EL (cell line): Measurements from ENCODE around the gene GGTLC1.
"Not testable (repeated sequence)": the region's sequence is repeated elsewhere in the genome, so short reads cannot be mapped to it uniquely, and the experiment has no call there.

Source experiments
- DNase-seq: peaks from one replicate; pipeline ENCODE4 v3.0.0-alpha.2; 2016

The GGTLC1 gene

DNA sequence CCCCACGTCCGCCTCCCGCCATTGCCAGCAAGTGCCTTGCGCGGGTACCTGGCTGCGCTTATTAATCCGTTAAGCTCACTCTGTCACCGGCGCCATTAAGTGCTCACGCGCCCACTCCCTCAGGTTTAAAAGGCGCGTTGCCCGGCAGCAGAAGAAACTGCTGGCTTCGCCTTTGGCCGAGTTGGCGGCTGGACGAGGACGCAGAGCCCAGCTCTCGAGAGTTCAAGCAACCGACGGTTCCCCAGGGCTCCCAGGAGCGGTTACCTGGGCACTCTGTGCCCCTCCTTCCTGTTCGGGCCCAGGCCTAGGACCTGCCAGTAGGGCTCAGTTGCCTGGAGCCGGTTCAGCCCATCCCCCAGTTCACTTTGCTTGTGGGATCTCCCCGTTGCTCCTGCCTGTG is at the start of gene GGTLC1:
Gene GGTLC1, minus strand, starts transcription at position 219 of the 400 bp plus-strand sequence. CDS start 2,168 bp downstream, outside the sequence.
- DNase-seq = no peak

DNA sequence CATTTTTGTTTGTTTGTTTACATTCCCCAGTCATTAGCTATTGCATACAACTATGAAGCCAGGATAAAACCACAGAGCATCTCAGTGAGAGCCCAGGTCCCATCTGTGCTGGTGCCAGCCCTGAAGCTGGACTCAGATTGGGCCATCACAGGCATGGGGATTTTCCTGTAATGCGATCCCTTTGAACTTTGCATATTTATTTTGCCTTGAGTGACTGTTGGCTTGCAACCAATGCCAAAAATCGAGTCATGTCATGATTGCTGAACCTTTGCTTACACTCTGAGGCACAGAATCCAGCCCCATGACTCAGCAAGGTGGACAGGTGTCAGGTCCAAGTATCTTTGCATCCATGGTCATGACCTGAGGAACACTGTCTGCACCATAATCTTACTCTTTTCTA is 46.2 kb upstream of the GGTLC1 start:
- no peak for DNase-seq

DNA sequence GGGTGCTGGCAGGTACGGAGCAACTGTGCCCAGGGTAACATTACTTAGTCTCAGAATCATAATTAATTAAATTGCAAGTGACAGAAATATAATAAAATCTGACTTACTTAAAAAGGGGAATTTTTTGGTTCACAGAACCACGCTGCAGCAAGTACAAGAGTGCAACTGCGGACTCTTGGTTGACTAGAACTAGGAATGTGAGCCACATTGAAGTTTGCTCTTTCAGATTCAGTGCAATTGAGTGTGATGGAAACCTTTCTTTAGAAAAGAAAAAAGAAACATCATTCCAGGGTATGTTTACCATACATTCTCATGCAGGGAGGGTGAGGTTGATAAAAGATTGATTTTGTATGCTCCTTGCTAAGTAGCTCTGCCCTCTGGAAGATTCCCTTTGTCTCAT is 45.0 kb upstream of the GGTLC1 start:
- no peak for DNase-seq

DNA sequence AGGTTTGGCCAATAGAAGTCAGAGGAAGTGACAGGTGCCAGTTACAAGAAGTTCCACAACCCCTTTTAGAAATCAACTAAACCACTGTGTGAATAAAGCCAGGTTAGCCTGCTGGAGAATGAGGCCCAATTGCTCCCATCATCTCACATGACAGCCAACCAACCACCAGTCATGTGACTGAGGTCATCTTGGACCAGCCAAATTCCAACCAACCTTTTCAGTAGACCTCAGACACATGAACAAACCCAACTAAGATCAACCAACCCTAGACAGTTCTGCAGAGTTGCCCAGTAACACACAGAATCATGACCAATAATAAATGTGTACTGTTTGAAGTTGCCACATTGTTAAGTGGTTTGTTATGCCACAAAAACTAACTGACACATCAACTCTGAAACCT is 44.6 kb upstream of the GGTLC1 start:
- no peak for DNase-seq

DNA sequence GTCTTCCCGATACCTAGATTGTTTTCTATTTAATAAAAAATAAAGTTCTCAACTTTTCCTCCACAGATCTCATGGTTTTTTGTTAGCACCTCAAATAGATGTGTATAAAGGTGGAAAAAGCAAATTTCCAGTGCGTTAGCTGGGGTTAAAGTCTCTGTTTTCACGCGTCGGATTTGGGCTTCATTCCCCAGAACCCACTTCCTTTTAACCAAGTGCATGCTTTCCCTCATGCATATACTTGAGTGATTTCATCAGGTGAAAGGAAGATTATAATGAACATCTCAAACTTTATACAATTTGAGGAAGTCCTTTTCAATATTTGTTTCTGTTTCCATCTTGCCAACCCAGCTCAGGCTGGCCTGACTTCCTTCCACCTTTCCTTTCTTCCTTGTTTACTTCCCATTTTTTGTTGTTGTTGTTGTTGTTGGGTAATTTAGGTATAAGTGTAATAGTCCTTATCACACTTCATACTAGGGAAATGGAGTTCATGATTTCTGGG is 43.9 kb upstream of the GGTLC1 start:
- DNase-seq = no peak

DNA sequence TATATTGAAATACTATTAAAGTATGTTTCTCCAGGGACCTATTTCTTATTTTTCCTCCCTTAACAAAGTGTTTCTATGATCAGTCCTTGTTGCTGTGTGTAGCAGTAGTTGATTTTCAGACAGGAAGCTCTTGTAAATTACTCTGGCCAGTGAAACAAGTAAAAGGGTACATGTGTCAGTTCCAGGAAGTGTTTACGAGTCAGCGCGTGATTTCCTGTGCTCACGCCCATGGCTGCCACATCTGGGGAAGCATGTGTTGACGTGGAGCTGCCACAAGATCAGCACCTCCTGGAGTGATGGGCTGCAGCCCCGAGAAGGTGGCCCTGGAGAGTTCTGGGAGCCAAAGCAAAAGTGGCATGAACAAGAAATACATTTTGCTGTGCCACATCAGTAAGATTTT is 38.6 kb upstream of the GGTLC1 start:
- no peak for DNase-seq

DNA sequence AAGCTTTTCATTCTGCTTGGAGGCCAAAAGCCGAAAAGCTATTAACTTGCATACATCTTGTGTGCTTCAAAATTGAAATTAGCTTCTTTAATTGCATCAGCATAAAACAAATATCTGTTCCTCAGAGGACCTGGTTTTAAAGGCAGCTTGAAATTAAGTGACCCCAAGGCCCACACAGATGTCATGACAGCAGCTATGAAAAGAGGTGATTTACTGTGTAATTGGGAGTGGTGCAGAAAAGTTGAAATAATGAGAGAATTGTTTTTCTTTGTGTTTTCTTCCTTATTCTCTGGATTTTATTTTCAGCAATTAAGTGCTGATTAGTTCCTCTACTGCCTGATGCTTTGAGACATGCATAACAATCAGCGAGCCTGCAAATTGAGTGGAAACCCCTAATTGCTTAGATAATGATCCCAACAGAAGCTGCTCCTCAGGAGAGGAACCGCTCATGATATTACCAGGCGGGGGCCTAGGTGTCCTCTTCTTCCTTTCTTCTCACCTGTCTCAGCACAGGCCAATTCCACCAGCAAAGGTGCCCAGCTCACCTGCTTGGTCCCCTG is 34.1 kb upstream of the GGTLC1 start:
- DNase-seq = no peak

DNA sequence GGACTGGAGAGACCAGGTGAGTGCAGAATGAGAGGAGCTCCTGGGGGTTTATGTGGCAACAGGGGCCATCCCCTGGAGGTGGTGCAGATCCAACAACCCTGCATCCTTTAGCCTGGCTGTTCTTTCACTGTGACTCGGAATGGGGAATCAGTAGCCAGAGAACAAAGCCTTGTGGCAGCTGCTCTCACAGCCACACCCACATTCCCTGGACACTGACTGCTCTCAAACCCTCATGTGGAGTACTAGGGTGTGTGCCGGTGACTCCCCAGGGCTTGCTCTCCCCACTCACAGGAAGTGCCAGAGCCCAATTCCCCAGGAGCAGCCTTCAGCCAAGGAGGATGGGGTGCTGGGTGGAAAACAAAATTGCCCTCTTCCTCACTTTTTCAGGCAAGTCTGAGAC is 30.2 kb upstream of the GGTLC1 start:
- no peak for DNase-seq

DNA sequence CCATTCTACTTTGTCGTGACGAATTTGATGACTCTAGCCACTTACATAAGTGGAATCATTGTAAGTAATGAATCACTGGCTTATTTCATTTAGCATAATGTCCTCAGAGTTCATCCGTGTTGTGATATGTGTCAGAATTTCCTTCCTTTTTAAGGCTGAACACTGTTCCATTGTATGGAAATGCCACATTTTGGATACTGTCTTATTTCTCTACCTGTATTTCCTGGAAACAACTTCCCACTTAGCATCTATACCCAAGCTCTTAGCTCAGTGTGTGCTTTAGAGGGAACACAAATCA is 28.8 kb upstream of the GGTLC1 start:
- no peak for DNase-seq

DNA sequence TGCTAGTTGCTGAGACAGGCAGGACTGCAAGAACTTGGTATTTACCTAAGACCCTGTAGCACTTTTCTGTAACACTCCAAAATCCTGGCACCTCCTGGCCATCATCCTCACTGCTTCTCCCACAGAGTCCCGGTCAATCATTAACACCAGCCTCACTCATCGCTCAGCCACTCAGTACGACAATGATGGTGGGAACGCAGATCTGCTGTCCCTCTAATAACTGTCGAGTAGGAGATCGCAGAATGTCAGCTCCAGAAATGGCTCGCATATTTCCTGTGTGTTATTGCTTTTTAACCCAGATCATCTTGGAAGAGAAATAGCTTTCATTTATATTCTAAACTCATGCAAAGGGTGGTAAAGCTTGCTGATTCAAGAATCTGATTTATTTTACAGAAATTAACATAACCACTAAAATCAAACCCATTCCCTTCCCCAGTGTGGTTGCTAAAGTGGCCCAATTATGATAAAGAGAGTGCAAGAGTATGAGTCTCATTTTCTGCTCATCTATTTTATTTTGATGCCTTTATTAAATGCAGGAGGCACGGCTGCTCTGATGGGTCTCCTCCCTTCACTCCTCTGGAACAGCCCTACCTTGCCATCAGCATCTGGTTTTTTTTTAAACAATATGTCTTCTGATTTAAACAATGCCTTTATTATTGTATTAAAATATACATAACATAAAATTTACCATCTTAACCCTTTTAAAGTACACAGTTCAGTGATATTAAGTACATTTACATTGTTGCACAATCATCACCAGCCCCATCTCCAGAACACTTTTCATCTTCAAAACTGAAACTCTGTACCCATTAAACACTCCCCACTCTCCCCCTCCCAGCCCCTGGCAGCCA is 28.3 kb upstream of the GGTLC1 start:
- no peak for DNase-seq

DNA sequence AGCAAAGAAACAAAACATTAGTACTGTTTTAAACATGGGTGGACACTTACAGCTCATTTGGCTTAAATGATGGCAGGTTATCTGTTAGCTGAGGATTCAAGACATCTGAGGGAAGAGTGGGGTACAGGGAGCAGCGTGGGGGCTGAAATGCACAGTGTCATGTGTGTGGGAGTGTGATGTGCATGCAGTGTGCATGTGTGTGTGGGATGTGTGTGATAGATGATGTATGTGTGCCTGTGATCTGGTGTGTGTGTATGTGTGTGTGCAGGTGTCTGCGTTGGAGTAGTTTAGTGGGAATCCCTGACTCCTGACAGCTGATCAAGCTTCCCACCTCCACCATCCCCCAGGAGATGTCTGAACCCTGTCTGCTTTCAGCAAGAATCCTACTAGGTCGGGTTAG is 25.4 kb upstream of the GGTLC1 start:
- no peak for DNase-seq

DNA sequence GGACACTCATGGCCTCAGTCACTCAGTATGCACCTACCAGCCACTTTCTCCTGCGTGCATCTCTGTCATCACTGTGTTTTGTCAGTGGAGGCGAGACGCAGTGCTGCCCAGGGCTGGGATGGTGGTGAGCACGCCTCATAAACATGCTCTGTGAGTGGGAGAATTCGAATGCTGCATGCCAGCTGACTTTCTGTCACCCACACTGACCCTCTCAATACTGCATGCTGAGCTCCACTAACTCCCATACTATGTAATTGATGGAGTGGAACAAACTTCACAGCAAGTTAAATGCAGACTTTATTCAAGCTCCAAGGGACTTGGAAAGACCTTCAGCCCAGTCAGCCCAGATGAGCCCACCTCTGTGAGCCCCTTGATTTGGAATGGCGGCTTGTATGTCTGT is 22.7 kb upstream of the GGTLC1 start:
- DNase-seq = no peak

DNA sequence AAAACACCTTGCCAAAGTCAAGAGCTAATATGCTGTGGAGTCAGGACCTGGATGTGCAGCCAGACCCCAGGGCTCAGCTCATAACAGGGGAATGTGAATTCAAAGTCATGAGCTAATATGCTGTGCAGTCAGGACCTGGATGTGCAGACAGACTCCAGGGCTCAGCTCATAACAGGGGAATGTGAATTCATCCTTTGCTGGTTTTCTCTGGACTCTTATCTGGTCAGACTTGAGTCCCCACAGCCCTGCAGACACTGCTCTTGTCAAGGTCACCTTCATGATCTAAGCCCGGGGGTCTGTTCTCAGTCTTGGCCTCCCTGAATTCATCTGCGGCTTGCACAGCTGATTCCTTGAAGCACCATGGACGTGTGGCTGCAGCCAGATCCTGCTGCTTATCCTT is 19.2 kb upstream of the GGTLC1 start:
- DNase-seq = no peak

DNA sequence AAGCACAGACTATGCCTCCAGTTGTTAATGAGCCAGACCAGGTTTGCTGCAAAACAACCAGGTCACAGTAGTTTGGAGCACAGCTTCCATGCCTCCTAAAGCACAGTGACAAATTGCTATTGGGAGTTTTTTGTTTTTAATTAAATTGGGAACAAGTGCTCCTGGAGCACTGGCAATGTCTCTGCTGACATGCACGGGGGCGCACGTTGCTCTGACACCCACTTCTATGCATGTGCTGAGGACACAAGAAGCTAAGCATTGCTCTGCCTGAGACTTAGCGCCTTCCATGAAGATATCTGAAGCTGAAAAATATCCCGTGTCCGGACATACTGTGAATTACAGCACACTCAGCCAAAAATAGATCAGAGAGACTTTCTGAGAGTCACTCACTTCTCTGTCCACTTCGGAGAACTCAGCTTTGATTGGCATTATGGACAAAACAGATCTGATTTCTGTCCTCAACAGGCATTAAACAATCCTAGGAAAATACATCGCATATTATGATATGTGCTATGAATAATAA is 18.6 kb upstream of the GGTLC1 start:
- DNase-seq = no peak

DNA sequence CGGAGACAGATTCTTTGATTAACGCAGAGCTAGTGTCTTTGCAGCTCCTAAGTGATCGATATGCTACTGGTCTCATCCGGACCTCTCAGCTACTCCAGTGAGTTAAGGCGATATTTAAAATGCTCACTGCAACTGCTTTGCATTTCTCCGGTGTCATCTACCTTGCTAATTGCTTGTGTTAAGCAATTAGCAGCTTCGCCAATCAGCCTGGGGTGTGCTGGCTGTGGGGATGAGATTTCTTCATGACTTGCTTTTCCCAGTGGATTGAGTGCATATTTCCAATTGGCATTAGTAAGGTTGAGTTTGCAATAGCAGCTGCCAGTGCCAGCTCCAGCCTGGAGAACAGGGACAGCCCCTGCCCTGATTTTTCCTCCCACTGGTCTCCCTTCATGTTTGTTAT is 18.0 kb upstream of the GGTLC1 start:
- no peak for DNase-seq

DNA sequence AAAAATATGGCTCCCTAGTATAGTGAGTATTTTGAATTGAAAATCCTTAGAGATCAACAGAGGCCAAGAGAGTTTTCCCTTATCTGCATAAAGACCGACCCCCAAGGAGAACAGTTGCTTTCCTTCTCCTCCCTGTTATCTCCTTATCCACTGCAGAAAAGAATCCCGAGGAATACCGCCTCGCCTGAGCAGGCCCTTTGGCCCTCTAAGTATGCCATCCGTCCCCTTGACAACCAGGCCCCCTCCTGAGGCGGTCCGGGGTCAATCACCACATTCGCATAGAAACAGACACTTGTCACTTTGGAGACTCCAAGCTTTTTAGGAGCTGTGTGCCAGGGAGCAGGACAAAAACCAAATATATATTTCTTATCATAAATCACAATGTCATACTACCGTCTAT is 15.9 kb upstream of the GGTLC1 start:
- DNase-seq = no peak

DNA sequence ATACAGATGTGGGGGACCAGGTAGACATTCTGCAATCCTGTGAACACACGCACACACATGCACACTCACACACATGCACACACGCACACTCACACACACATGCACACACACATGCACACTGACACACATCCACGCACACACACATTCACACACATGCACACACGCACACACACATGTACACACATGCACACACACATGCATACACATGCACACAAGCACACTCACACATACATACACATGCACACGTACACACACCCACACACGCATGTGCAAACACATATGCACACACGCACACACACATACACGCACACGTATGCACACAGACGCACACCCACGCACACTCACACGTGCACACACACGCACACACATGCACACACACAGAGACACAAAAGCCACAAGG is 14.3 kb upstream of the GGTLC1 start:
- no peak for DNase-seq

DNA sequence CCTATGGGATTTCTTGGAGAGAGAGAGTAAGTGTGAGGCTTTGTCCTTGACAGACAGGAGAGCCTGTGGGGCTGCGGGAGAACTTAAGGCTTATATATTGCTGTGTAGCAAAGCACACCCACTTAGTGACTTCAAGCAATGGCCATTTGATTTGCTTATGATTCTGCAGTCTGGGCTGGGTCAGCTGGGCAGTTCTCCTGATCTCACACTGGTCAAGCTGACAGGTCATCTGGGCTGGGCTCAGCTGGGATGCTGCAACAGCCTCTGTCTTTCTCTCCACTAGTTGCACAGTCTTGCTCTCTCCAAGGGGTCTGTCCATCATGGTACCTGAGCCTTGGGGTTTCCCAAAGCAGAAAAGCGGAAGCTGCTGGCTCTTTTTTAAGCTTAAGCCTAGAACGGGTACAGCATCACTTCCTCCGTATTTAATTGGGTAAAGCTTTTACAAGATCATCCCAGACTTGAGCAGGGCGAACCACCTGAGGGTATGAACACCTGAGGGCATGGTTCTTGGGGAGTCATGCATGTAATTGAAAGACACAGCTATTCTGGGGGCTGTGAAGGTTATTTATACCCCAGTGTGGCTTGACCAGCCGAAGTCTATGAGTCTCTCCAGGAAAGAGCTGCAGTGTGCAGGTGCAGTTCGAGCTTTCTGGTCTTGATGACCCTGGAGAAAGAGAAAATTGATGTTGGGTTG is 13.3 kb upstream of the GGTLC1 start:
- DNase-seq = no peak

DNA sequence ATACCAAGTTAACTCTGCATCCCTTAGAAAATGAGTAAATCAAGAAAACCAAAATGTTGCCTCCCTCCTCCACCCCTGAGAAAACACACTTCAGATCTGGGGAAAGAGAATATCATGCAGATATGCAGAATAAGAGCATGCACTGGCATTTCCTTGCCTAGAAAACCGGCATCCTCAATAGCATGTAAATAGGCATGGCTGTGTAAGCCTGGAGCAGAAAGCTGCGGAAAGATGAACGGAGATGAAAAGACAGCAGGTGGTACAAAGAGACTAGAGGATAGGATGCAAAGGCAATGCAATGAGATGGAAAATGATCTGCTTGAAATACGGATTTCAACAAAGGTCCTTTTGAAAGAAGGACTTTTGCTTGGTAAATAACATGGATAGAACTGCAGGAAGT is 10.3 kb upstream of the GGTLC1 start:
- DNase-seq = no peak

DNA sequence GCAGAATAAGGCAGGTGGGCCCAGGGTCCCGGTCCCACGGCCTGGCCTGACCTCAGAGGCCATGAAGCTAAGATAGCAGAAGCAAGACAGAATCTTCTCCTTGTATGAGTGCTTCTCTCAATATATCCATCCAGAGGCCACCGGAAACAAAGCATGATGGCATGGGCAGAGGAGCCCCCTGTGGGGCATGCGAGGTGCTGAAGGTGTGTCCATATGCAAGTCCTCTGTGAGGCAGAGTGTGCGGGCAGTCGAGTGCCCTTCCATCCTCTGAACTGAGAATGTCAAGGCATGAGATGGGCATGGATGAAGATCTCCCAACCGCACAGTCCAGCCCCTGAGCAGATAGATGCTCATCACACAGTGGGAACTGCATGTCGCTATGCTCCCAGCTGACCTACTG is 9.8 kb upstream of the GGTLC1 start:
- DNase-seq = no peak

DNA sequence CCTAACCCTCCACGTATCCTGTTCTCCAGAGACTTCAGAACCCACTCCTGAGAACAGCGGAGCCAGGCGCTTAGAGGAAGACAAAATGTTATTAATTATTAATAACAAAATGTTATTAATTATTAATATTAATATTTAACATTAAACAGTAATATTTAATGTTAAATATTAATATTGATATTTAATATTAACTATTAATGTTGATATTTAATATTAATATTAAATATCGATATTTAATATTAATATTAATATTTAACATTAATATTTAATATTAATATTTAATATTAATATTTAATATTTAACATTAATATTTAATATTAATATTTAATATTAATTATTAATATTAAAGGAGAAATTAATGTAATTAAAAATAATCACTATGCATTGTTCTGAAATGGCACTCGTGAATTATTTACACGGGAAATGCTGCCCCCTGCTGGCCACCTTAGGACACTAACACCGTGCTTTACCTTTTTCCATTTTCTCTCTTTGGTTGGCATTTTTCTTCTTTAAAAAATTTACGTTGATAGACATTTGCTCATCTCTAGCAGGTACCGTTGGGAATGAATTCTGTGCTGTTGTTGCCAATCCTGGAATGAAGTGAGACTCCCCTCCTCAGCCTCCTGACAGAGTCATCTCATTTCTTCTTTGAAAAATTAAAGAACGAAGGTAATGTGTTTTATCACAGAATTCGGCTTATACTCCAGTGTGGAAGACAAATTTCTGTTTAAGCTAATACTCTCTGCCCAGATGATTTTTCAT is 7.5 kb upstream of the GGTLC1 start:
- DNase-seq = peak; percentile 35

DNA sequence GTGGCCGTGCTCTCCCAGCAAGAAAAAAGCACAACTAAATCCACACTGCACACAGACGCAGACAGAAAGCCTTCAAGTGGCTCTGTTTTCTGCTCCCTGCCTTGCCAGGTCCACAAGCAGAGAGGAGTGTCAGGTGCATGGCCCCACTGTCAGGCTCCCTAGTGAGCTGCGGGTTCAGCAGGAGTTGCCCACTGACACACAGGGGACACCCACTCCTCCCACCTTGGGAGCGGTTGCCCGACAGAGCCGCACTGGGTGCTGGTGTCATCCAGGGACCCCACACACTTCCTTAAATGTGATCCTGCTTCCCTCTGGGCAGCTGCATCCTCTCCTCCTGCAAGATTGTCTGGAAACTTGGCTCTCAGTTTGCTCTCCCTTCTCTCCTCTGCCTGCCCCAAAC is 6.7 kb upstream of the GGTLC1 start:
- DNase-seq = not testable (repeated sequence)

DNA sequence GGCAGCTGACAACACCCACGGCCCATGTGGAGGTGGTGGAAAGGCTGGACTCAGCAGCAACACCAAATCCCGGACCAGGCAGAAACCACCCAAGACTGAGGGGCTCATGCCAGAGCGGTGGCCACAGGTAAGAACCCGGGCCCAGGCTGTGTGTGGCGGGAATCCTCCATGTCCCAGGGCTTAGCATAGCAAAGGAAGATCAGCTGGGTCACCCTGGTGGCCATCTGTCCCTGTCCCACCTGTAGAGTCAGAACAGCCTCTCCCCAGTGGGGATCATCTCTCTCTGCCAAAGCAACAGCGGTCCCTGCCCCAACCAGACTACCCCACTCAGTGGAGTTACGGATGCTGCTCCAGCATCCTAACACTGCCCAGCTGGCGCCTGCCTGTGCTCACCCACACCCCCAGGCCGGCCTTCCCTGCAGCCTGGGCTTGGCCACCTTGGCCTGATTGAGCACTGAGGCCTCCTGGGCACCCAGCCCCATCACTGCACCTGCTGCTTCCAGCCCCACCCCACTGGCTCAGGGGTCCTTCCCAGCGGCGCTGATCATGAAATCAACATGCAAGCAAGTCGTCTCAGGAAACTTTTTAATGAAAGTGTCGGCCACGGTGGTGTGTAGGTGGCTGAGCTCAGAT is 5.5 kb upstream of the GGTLC1 start:
- not testable (repeated sequence) for DNase-seq
